A549 treated with AZD9567 at 1 μM for 4 hours (cell line): ENCODE data around the gene NPPC. TPM values are rescaled to one million over a fixed set of nuclear protein-coding genes. Genes with fewer than 3 reads are reported as not detected.

ENCODE experiments used
- total RNA-seq: library from RNA; stranded (reverse); fragments of 200-300 nt; extraction: Qiagen RNA extraction; gene quantifications from 5 replicates; pipeline ENCODE4 v1.2.3, GENCODE V29; 2022; ENCODE audit not compliant: insufficient read depth

Gene NPPC, protein sequence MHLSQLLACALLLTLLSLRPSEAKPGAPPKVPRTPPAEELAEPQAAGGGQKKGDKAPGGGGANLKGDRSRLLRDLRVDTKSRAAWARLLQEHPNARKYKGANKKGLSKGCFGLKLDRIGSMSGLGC
- 0.27 to 0.60 TPM (median 0.37 TPM) in 4 of 5 replicates, not detected in the other for total RNA-seq

DNA sequence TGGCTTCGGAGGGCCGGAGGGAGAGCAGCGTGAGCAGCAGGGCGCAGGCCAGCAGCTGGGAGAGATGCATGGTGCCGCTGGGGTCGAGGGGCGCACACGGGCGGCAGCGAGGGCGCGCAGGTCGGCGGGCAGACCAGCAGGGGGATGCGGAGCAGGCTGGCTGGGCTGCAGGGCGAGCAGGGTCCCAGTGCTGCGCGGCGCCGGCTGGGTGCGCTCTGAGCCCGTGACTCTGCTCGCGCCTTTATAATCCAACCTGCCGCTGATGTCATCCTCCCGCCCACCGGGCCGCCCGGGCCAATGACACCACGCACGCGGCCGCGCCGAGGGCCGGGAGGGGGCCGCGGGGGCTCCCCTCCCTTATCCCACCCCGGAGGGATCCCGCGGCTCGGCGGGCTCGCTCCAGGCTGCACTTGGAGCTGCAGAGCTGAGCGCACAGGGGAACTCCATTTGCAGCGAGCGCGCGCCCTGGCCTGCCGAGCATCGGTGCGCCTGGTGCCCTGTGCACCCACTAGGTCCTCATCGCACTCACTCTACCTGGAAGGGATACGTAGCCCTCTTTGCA is at the start of gene NPPC:
TSS of gene NPPC (minus strand) at position 217 of the 562 bp plus-strand sequence. CDS start at position 70, 147 bp downstream.

DNA sequence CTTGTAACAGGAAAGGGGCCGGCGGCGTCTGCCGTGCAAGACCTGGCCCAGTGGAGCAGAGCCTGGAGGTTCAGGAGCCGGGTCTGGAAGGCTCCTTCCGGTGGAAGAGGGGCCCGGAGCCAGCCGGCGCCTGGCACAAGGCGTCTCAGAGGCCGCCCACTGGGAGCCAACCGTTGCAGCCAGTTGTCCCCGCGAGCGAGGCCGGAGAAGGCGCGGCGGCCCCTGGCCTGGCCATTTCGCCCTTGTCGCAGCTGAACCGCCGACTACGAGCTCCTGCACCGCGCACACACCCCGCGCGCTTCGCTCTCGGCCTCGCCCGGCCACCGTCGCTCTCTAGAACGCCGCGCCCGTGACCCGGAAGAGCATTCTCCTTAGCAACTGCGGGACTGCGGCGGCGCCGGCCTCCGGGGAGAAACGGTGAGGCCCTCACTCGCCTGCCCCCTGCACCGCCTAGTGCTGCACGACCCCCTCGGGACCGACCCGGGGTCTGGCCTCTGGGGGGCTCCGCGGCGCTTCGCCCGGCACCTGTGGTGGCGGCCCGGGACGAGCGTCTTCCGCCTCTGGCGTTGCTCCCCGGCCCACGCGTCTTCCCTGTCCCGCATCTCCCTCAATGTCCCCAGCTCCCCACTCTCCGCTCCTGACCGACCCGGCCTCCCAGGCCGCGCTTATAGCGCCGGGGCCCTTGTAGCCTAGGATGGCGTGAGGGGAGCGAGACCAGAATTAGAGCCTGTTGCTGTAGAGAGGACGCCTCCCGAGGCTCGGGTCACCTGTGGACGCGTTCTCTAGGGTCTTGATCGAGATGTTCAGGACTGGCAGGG is 35.4 kb upstream of the NPPC start, which contains the start of gene DIS3L2:
TSS of gene DIS3L2 (plus strand) at position 365 of the 818 bp plus-strand sequence. CDS start 53,215 bp downstream, outside the sequence.

Other genes starting within 250 kb of the NPPC start
- gene PTMA, start 217.9 kb downstream of the NPPC start, total RNA-seq = 1,432 to 1,524 TPM (median 1,499 TPM) in 5 replicates
- 20.7 to 29.7 TPM (median 24.7 TPM) in 5 replicates for gene PDE6D, start 145.1 kb downstream of the NPPC start, total RNA-seq
- gene COPS7B, start 140.0 kb downstream of the NPPC start, total RNA-seq = 25.3 to 39.3 TPM (median 38.6 TPM) in 5 replicates
- 12.4 to 17.3 TPM (median 13.9 TPM) in 5 replicates for gene DIS3L2, start 35.3 kb upstream of the NPPC start, total RNA-seq